ENCODE results near the gene PSORS1C2.

The PSORS1C2 gene

GRCh38 chr6:31135710-31136109 lies 3.2 kb downstream of the PSORS1C2 start:
- DNase-seq: no peak

GRCh38 chr6:31132806-31133205 lies 6.1 kb downstream of the PSORS1C2 start:
- no peak for DNase-seq

GRCh38 chr6:31131595-31131994 lies 7.3 kb downstream of the PSORS1C2 start:
- DNase-seq: no peak

GRCh38 chr6:31130751-31131150 lies 8.1 kb downstream of the PSORS1C2 start:
- DNase-seq: no peak

GRCh38 chr6:31129130-31129529 lies 9.7 kb downstream of the PSORS1C2 start:
- DNase-seq: no peak

- DNase-seq: peak; percentile 65
These were observed 10.7 kb downstream of the PSORS1C2 start for GRCh38 chr6:31128093-31128676.

GRCh38 chr6:31126396-31127175 lies 12.3 kb downstream of the PSORS1C2 start:
- DNase-seq: no peak

GRCh38 chr6:31125586-31126363 lies 13.1 kb downstream of the PSORS1C2 start:
- no peak for DNase-seq

- DNase-seq: no peak
These were observed 13.7 kb downstream of the PSORS1C2 start for GRCh38 chr6:31125162-31125561.

GRCh38 chr6:31122791-31123706 lies 15.8 kb downstream of the PSORS1C2 start:
- no peak for DNase-seq

- no peak for DNase-seq
These were observed 17.6 kb downstream of the PSORS1C2 start for GRCh38 chr6:31121131-31121790.

- no peak for DNase-seq
These were observed 18.5 kb downstream of the PSORS1C2 start, which contains the start of gene CDSN for GRCh38 chr6:31120151-31120915. TSS of gene CDSN (minus strand) at chr6:31120446. CDS start at chr6:31120419, 27 bp downstream.

- DNase-seq: no peak
These were observed 20.7 kb downstream of the PSORS1C2 start for GRCh38 chr6:31118178-31118577.

- DNase-seq: no peak
These were observed 22.0 kb downstream of the PSORS1C2 start for GRCh38 chr6:31116661-31117385.

- DNase-seq: no peak
These were observed 22.8 kb downstream of the PSORS1C2 start for GRCh38 chr6:31115941-31116560.

GRCh38 chr6:31114970-31115849 lies 23.7 kb downstream of the PSORS1C2 start:
- DNase-seq: no peak

GRCh38 chr6:31114541-31114878 lies 24.4 kb downstream of the PSORS1C2 start, which contains the start of gene PSORS1C1:
TSS of gene PSORS1C1 (plus strand) at chr6:31114800. CDS start at chr6:31129633, 14,833 bp downstream.
- DNase-seq: no peak

- no peak for DNase-seq
These were observed 24.9 kb downstream of the PSORS1C2 start for GRCh38 chr6:31113861-31114540.

All from effector CD8-positive, alpha-beta T cell (primary cell).